GM12874 (cell line): ENCODE data around the gene EXPH5.

Source experiments
- CTCF ChIP-seq: IDR thresholded peaks from 2 replicates; pipeline ENCODE4 v1.5.1; 2011; ENCODE audit warnings: low read depth, mild to moderate bottlenecking, control low read depth, low read length, moderate library complexity; ENCODE audit not compliant: insufficient read depth

The EXPH5 gene

DNA sequence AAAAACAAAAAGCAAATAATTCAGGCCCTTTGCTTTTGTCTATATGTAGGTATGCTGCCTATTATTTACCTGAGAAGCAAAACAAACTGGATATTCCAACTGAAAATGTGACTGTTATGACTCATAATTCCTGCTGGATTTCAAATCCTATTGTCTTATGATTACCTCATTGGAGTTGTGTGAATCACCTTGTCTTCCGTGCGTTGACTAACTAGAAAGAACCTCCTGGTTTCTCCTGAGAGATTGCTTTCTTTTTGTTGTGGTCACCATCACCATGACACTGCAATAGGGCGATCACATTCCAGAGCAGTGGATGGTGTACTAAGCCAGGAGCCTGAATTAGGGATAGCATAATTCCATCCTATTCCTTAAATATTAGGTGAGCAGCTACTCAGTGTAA, 23.0 kb upstream of the EXPH5 start:
- TF ChIP-seq CTCF, result no peak

GRCh38 chr11:108614086-108614485, 20.5 kb upstream of the EXPH5 start:
- TF ChIP-seq CTCF, result no peak

GRCh38 chr11:108609682-108610081, 16.1 kb upstream of the EXPH5 start:
- no peak for TF ChIP-seq CTCF

GRCh38 chr11:108608548-108608947, 15.0 kb upstream of the EXPH5 start:
- TF ChIP-seq CTCF, result no peak

DNA sequence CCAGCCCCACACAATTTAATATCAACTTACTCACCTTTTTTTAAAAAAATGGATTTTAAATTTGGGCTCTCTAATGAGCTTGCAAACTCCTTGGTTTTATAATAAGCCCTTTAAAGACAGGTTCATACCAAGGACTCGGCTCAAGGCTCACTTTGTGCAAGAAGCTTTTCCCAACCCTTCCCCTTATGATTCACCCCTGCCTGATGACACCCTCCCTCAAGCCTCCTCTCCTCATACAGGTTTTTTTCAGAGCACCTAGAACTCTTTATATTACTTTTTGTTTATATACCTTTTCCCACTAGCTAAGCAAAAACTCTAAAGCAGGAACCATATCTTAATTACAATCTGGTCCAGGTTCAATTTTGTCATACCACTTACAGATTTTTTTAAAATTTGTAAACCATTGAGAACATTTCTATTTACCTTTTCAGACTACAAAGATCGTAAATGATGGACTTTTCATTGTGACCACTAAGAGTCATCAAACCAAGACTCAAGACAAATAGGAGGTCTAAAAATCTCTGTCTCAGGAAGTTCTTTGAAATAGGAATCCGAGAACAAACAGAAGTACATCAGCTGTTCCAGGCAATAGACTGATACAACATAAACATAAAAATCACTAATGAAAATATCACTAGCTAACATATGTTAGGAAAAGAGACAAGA, 13.1 kb upstream of the EXPH5 start:
- no peak for TF ChIP-seq CTCF

DNA sequence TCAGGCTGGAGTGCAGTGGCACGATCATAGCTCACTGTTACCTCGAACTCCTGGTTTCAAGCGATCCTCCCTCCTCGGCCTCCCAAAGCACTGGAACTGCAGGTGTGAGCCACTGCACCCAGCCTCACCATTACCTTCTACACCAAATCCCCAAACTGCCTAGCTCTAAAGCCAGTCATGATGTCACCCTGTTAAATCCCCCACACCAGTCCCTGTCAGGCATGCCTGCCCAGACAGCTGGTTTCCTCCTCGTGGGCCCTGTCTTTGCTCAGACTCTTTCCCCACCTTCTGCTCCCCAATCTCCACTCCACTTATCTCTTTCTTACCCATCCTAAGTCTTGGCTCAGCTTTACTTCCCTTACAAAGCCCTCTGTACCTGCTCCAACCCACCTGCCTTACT, 12.5 kb upstream of the EXPH5 start:
- no peak for TF ChIP-seq CTCF

DNA sequence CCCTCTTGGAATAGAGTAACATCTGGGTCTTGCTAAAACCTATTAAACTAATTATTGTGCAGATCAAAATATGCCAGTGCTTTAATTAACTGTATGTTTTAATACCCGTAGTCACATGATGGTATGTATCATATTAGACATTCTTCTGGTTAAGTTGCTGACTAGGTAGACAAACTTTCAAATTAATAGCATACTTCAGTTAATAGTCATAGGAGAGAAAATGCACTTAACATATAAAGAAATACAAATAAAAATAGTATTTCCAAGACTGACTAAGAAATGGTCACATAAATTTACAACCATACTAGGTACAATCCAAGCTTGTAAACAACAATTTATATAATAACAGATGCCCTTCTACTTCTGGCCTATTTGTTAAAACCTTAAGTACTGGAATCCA, 7.6 kb upstream of the EXPH5 start:
- no peak for TF ChIP-seq CTCF
